DND-41 (cell line): Measurements from ENCODE around the gene JOSD2.

ENCODE experiments used
- ATAC-seq: fragments of 200-7000 bp; cut with Tn5 transposase; 3 replicates; pipeline ENCODE4 v1.9.1; 2021; ENCODE audit warnings: low read depth; ENCODE audit not compliant: insufficient read depth
- DNase-seq: peaks from one replicate; pipeline ENCODE4 v3.0.0-alpha.2; 2020
- H2AFZ ChIP-seq: 2 replicates; pipeline ENCODE4 v1.6.0; 2012; ENCODE audit warnings: low read depth, low read length
- H3K27ac ChIP-seq: 2 replicates; pipeline ENCODE4 v1.5.1; 2012; ENCODE audit warnings: low read length, inconsistent platforms
- H3K27me3 ChIP-seq: fragments of 200-600 bp; sonication (generic); 2 replicates; pipeline ENCODE4 v1.6.0; 2012; ENCODE audit warnings: low read length, mild to moderate bottlenecking, inconsistent platforms; ENCODE audit not compliant: insufficient read depth, poor library complexity
- H3K36me3 ChIP-seq: 2 replicates; pipeline ENCODE4 v1.5.1; 2012; ENCODE audit warnings: low read length, inconsistent platforms; ENCODE audit not compliant: insufficient read depth
- H3K4me1 ChIP-seq: 2 replicates; pipeline ENCODE4 v1.5.1; 2012; ENCODE audit warnings: mild to moderate bottlenecking, low read length; ENCODE audit not compliant: insufficient read depth
- H3K4me2 ChIP-seq: 2 replicates; pipeline ENCODE4 v1.6.0; 2012; ENCODE audit warnings: mild to moderate bottlenecking, moderate library complexity, low read length, inconsistent platforms; ENCODE audit not compliant: insufficient read depth
- H3K4me3 ChIP-seq, 2 experiments: fragments of 200-600 bp in 1 of 2; shearing (Covaris generic) in 1 of 2; 2 replicates each; pipeline ENCODE4 v1.5.1; 2012 to 2016; ENCODE audit warnings: inconsistent platforms in 2 of 2, low read length in 2 of 2, mild to moderate bottlenecking in 2 of 2, low read depth in 1 of 2, moderate library complexity in 1 of 2
- H3K79me2 ChIP-seq: 2 replicates; pipeline ENCODE4 v1.6.0; 2012; ENCODE audit warnings: low read length, inconsistent platforms; ENCODE audit not compliant: insufficient read depth
- H3K9ac ChIP-seq: 2 replicates; pipeline ENCODE4 v1.6.0; 2012; ENCODE audit warnings: low read depth, mild to moderate bottlenecking, inconsistent platforms, low read length, moderate library complexity
- H3K9me3 ChIP-seq: 2 replicates; pipeline ENCODE4 v1.5.1; 2012; ENCODE audit warnings: low read length, moderate library complexity, mild to moderate bottlenecking, inconsistent platforms; ENCODE audit not compliant: insufficient read depth, severe bottlenecking
- H4K20me1 ChIP-seq: 2 replicates; pipeline ENCODE4 v1.6.0; 2012; ENCODE audit warnings: low read length; ENCODE audit not compliant: insufficient read depth
- CTCF ChIP-seq: IDR thresholded peaks from 2 replicates; pipeline ENCODE4 v1.5.1; 2012; ENCODE audit warnings: borderline replicate concordance, low read length, moderate library complexity, mild to moderate bottlenecking; ENCODE audit not compliant: poor library complexity, severe bottlenecking; ENCODE audit errors: extremely low read depth
- EZH2 ChIP-seq: IDR thresholded peaks from 3 replicates; pipeline ENCODE4 v1.6.1; 2012; ENCODE audit warnings: borderline replicate concordance, low read depth, mild to moderate bottlenecking, moderate library complexity, low read length, inconsistent platforms; ENCODE audit not compliant: severe bottlenecking

JOSD2 gene

GRCh38 chr19:50478901-50479715, 31.9 kb downstream of the JOSD2 start:
- Histone ChIP-seq H3K79me2 (peaks cover 10% of the 10 kb centered on the region; the same call in 1 of the 2 replicates), H2AFZ (no peak overlapping the region), H3K9me3 (no peaks in the 10 kb centered on the region), H3K9ac (no peak overlapping the region), H3K4me1 (peaks cover 14% of the 10 kb centered on the region), H3K4me2 (no peak overlapping the region), H3K27me3 (no peaks in the 10 kb centered on the region), H3K36me3 (peaks cover 4% of the 10 kb centered on the region; the same call in 1 of the 2 replicates), H3K27ac (no peak overlapping the region), H3K4me3 (no peak overlapping the region), H4K20me1 (no peaks in the 10 kb centered on the region)
- DNase-seq (peak; percentile 17), ATAC-seq (no peak)
- no peak for TF ChIP-seq EZH2
- peak; percentile 59 for TF ChIP-seq CTCF

GRCh38 chr19:50477751-50478515, 33.1 kb downstream of the JOSD2 start:
- DNase-seq (no peak), ATAC-seq (no peak)
- Histone ChIP-seq H3K27me3 (no peaks in the 10 kb centered on the region), H3K9ac (no peak overlapping the region), H3K4me3 (0 out of 4 replicates have a peak overlapping the region, but pooled peaks of 1 of the 2 experiments have one; percentile 64), H4K20me1 (no peaks in the 10 kb centered on the region), H3K4me2 (peak overlapping the region; percentile 52; the same call in 1 of the 2 replicates), H3K4me1 (peaks cover 14% of the 10 kb centered on the region), H2AFZ (no peak overlapping the region), H3K36me3 (peaks cover 4% of the 10 kb centered on the region; the same call in 1 of the 2 replicates), H3K79me2 (peaks cover 10% of the 10 kb centered on the region; the same call in 1 of the 2 replicates), H3K9me3 (no peaks in the 10 kb centered on the region), H3K27ac (no peak overlapping the region)
- no peak for TF ChIP-seq EZH2
- TF ChIP-seq CTCF: no peak

GRCh38 chr19:50476907-50477238, 34.1 kb downstream of the JOSD2 start:
- peak overlapping the region; percentile 64 for H2AFZ ChIP-seq
- no peaks in the 10 kb centered on the region for H3K9me3 ChIP-seq
- peak overlapping the region; percentile 56 for H3K9ac ChIP-seq
- H3K27me3 ChIP-seq: no peaks in the 10 kb centered on the region
- peaks cover 10% of the 10 kb centered on the region; the same call in 1 of the 2 replicates for H3K79me2 ChIP-seq
- DNase-seq (no peak), ATAC-seq (no peak)
- H3K4me2 ChIP-seq: peak overlapping the region; percentile 52
- peak overlapping the region; percentile 41 for H3K27ac ChIP-seq
- no peaks in the 10 kb centered on the region for H4K20me1 ChIP-seq
- H3K4me3 ChIP-seq: peak overlapping the region; percentile 34 to 64; a peak in 3 of 4 replicates
- TF ChIP-seq CTCF (no peak), EZH2 (no peak)
- H3K4me1 ChIP-seq: peaks cover 14% of the 10 kb centered on the region
- H3K36me3 ChIP-seq: peaks cover 4% of the 10 kb centered on the region; the same call in 1 of the 2 replicates
